ENCODE results near the gene NARS2.

- no peak for TF ChIP-seq EZH2phosphoT487 (IDR thresholded peaks at IDR 0.05; ENCODE audit: borderline replicate concordance, low read length)
- TF ChIP-seq, protein P1, sequence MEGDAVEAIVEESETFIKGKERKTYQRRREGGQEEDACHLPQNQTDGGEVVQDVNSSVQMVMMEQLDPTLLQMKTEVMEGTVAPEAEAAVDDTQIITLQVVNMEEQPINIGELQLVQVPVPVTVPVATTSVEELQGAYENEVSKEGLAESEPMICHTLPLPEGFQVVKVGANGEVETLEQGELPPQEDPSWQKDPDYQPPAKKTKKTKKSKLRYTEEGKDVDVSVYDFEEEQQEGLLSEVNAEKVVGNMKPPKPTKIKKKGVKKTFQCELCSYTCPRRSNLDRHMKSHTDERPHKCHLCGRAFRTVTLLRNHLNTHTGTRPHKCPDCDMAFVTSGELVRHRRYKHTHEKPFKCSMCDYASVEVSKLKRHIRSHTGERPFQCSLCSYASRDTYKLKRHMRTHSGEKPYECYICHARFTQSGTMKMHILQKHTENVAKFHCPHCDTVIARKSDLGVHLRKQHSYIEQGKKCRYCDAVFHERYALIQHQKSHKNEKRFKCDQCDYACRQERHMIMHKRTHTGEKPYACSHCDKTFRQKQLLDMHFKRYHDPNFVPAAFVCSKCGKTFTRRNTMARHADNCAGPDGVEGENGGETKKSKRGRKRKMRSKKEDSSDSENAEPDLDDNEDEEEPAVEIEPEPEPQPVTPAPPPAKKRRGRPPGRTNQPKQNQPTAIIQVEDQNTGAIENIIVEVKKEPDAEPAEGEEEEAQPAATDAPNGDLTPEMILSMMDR (IDR thresholded peaks at IDR 0.05; ENCODE audit: low read depth, low read length, poor library complexity, severe bottlenecking): no peak
These were observed 174.0 kb downstream of the NARS2 start for GRCh38 chr11:78400702-78401101.
